Skin of body (tissue), 2 donors: ENCODE results near the gene POU2AF2. TPM values are rescaled to one million over a fixed set of nuclear protein-coding genes. Genes with fewer than 3 reads are reported as not detected.

Experiments
- DNase-seq: peaks from one replicate; lab custom pipeline; 2025; lab: John Stamatoyannopoulos, UW
- total RNA-seq: library from RNA; depleted of rRNA; stranded (reverse); fragments of >200 nt; gene quantifications from one replicate; pipeline ENCODE4 v1.2.3, GENCODE V29; 2014

The POU2AF2 gene
- total RNA-seq, 1 donor from 2014 or later = not detected

GRCh38 chr11:111329306-111330204 lies 84.0 kb downstream of the POU2AF2 start:
- DNase-seq = no peak

DNA sequence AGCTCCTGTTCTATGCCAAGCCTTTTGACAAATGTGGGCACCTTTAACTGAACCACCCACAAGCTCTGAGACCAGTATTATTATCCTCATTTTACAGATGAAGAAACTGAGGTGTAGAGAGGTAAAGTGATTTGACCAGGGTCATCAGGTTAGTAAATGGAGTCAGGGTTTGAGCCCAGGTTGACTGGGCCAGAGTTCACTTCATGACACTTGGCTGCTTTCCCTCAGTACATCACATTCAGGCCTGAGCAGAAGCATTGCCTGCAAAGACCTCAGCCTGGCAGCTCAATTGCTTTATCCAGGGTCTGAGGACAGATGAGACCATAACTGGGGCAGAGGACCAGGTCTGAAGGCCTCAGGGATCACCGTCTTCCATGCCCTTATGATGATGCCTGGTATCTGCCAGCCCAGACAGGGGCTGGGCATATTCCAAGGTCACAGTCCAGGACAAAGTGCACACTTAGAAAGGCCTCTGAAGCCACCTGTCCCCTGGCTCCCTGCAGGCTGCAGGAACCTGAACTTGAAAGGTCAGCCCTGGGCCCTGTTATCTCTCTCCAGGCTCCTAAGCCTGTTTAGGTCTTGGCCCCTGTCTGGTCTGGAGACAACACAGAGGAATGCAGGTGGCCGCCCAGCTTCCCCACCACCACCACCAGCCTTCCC lies 84.8 kb downstream of the POU2AF2 start:
- DNase-seq = no peak

GRCh38 chr11:111331711-111332479 lies 86.4 kb downstream of the POU2AF2 start:
- DNase-seq = no peak

GRCh38 chr11:111334532-111335502 lies 89.3 kb downstream of the POU2AF2 start:
- no peak for DNase-seq

DNA sequence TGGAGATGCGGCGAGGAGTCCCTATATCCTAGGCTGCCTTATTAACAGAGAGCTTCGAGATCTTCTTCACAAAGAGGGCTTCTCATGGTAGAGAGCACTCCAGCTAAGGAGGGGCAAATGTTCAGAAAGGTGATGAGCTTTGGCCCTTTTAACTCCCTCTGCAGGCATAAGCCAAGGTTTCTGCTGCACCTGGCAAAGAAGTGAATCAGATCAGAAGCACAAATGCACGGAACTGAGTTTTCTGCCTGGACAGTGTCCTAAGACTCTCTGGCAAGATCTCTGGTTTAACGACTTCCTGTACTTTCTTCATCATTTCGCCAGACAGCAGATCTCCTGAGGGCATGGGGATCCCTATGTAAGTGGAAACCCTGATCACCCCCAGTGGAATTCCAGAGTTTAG lies 90.0 kb downstream of the POU2AF2 start:
- DNase-seq = no peak

Other genes starting within 250 kb of the POU2AF2 start
- 1.4 TPM for gene POU2AF3, start 52.8 kb downstream of the POU2AF2 start, total RNA-seq
- gene POU2AF1, start 133.6 kb downstream of the POU2AF2 start, total RNA-seq = 0.10 TPM